ENCODE measurements around the gene USP3. TPM values are rescaled to one million over a fixed set of nuclear protein-coding genes. Genes with fewer than 3 reads are reported as not detected.

Gene USP3
- total and polyA plus RNA-seq, 2 donors (not counting 1 experiment from before 2014, with no cell fraction given): 21.3 to 55.5 TPM

GRCh38 chr15:63630036-63630751 is 125.8 kb downstream of the USP3 start:
- Histone ChIP-seq H3K9ac (ENCODE audit: insufficient read depth, low read length) (no peak overlapping the region), H2AFZ (ENCODE audit: low read length) (no peak overlapping the region), H3K4me1 (ENCODE audit: control insufficient read depth, extremely low read depth, insufficient read depth, low read length) (no peaks in the 10 kb centered on the region), H3K27ac (ENCODE audit: insufficient read depth, low read length) (no peak overlapping the region), H3K27me3 (ENCODE audit: control insufficient read depth, insufficient read depth, low read length) (no peaks in the 10 kb centered on the region), H3K9me3 (ENCODE audit: control insufficient read depth, insufficient read depth, low read depth, low read length) (no peaks in the 10 kb centered on the region), H3K79me2 (ENCODE audit: control insufficient read depth, insufficient read depth, low read length) (no peaks in the 10 kb centered on the region), H3K36me3 (ENCODE audit: control insufficient read depth, insufficient read depth, low read length) (peaks cover 13% of the 10 kb centered on the region), H3K4me3 (replicated peaks in 1 of 4; ENCODE audit: control extremely low read depth in 1 of 4, insufficient read depth in 1 of 4, low read depth in 3 of 4, low read length in 4 of 4) (no peak overlapping the region), H3K4me2 (ENCODE audit: extremely low read depth, insufficient read depth, low read length) (no peak overlapping the region), H4K20me1 (ENCODE audit: control insufficient read depth, extremely low read depth, insufficient read depth, low read length) (no peaks in the 10 kb centered on the region)
- DNase-seq (ENCODE audit: low read depth in 2 of 2): no peak
- no peak for TF ChIP-seq CTCF (conservative IDR thresholded peaks at IDR 0.05 in 1 of 2, IDR thresholded peaks at IDR 0.05 in 1 of 2; ENCODE audit: low read depth in 1 of 2, low read length in 2 of 2)
- TF ChIP-seq EZH2 (IDR thresholded peaks at IDR 0.05; ENCODE audit: low read length, missing control alignments): no peak

GRCh38 chr15:63633312-63633711 is 128.9 kb downstream of the USP3 start:
- TF ChIP-seq CTCF (conservative IDR thresholded peaks at IDR 0.05 in 1 of 2, IDR thresholded peaks at IDR 0.05 in 1 of 2; ENCODE audit: low read depth in 1 of 2, low read length in 2 of 2) (no peak), EZH2 (IDR thresholded peaks at IDR 0.05; ENCODE audit: low read length, missing control alignments) (no peak)
- H3K9ac ChIP-seq (ENCODE audit: insufficient read depth, low read length): no peak overlapping the region
- no peak for DNase-seq (ENCODE audit: low read depth in 2 of 2)
- H3K27ac ChIP-seq (ENCODE audit: insufficient read depth, low read length): no peak overlapping the region
- H3K27me3 ChIP-seq (ENCODE audit: control insufficient read depth, insufficient read depth, low read length): no peaks in the 10 kb centered on the region
- no peak overlapping the region for H3K4me2 ChIP-seq (ENCODE audit: extremely low read depth, insufficient read depth, low read length)
- H3K36me3 ChIP-seq (ENCODE audit: control insufficient read depth, insufficient read depth, low read length): peaks cover 6% of the 10 kb centered on the region
- no peak overlapping the region for H3K4me3 ChIP-seq (replicated peaks in 1 of 4; ENCODE audit: control extremely low read depth in 1 of 4, insufficient read depth in 1 of 4, low read depth in 3 of 4, low read length in 4 of 4)
- H2AFZ ChIP-seq (ENCODE audit: low read length): no peak overlapping the region
- no peaks in the 10 kb centered on the region for H3K9me3 ChIP-seq (ENCODE audit: control insufficient read depth, insufficient read depth, low read depth, low read length)
- no peaks in the 10 kb centered on the region for H3K79me2 ChIP-seq (ENCODE audit: control insufficient read depth, insufficient read depth, low read length)
- H3K4me1 ChIP-seq (ENCODE audit: control insufficient read depth, extremely low read depth, insufficient read depth, low read length): no peaks in the 10 kb centered on the region
- no peaks in the 10 kb centered on the region for H4K20me1 ChIP-seq (ENCODE audit: control insufficient read depth, extremely low read depth, insufficient read depth, low read length)

GRCh38 chr15:63634154-63634553 is 129.8 kb downstream of the USP3 start:
- H4K20me1 ChIP-seq (ENCODE audit: control insufficient read depth, extremely low read depth, insufficient read depth, low read length): no peaks in the 10 kb centered on the region
- H3K79me2 ChIP-seq (ENCODE audit: control insufficient read depth, insufficient read depth, low read length): no peaks in the 10 kb centered on the region
- no peaks in the 10 kb centered on the region for H3K9me3 ChIP-seq (ENCODE audit: control insufficient read depth, insufficient read depth, low read depth, low read length)
- peaks cover 6% of the 10 kb centered on the region for H3K36me3 ChIP-seq (ENCODE audit: control insufficient read depth, insufficient read depth, low read length)
- H3K9ac ChIP-seq (ENCODE audit: insufficient read depth, low read length): no peak overlapping the region
- DNase-seq (ENCODE audit: low read depth in 2 of 2): peak in 1 of 2 donors; percentile 6
- H3K4me1 ChIP-seq (ENCODE audit: control insufficient read depth, extremely low read depth, insufficient read depth, low read length): no peaks in the 10 kb centered on the region
- H3K27me3 ChIP-seq (ENCODE audit: control insufficient read depth, insufficient read depth, low read length): no peaks in the 10 kb centered on the region
- H3K4me2 ChIP-seq (ENCODE audit: extremely low read depth, insufficient read depth, low read length): no peak overlapping the region
- no peak overlapping the region for H2AFZ ChIP-seq (ENCODE audit: low read length)
- no peak for TF ChIP-seq EZH2 (IDR thresholded peaks at IDR 0.05; ENCODE audit: low read length, missing control alignments)
- TF ChIP-seq CTCF (conservative IDR thresholded peaks at IDR 0.05 in 1 of 2, IDR thresholded peaks at IDR 0.05 in 1 of 2; ENCODE audit: low read depth in 1 of 2, low read length in 2 of 2): no peak
- no peak overlapping the region for H3K27ac ChIP-seq (ENCODE audit: insufficient read depth, low read length)
- H3K4me3 ChIP-seq (replicated peaks in 1 of 4; ENCODE audit: control extremely low read depth in 1 of 4, insufficient read depth in 1 of 4, low read depth in 3 of 4, low read length in 4 of 4): no peak overlapping the region
